ENCODE results near the gene LNX1.

Gene LNX1

GRCh38 chr4:53532521-53532920 lies 58.8 kb downstream of the LNX1 start:
- DNase-seq, result no peak

GRCh38 chr4:53531585-53532224 lies 59.6 kb downstream of the LNX1 start:
- no peak for DNase-seq

GRCh38 chr4:53529025-53529424 lies 62.3 kb downstream of the LNX1 start:
- DNase-seq, result no peak

- no peak for DNase-seq
These were observed 63.4 kb downstream of the LNX1 start for GRCh38 chr4:53527930-53528329.

GRCh38 chr4:53527326-53527725 lies 64.0 kb downstream of the LNX1 start:
- no peak for DNase-seq

GRCh38 chr4:53522334-53522733 lies 69.0 kb downstream of the LNX1 start:
- no peak for DNase-seq

GRCh38 chr4:53520116-53520515 lies 71.2 kb downstream of the LNX1 start:
- no peak for DNase-seq

- no peak for DNase-seq
These were observed 72.5 kb downstream of the LNX1 start for GRCh38 chr4:53518807-53519206.

GRCh38 chr4:53515076-53515475 lies 76.2 kb downstream of the LNX1 start:
- no peak for DNase-seq

GRCh38 chr4:53514509-53514908 lies 76.8 kb downstream of the LNX1 start:
- no peak for DNase-seq

- DNase-seq, result no peak
These were observed 78.7 kb downstream of the LNX1 start for GRCh38 chr4:53512608-53513007.

GRCh38 chr4:53511014-53511413 lies 80.3 kb downstream of the LNX1 start:
- no peak for DNase-seq

GRCh38 chr4:53510321-53510720 lies 81.0 kb downstream of the LNX1 start:
- no peak for DNase-seq

GRCh38 chr4:53508446-53508845 lies 82.8 kb downstream of the LNX1 start:
- DNase-seq, result no peak

GRCh38 chr4:53507671-53508286 lies 83.5 kb downstream of the LNX1 start:
- DNase-seq, result no peak

- no peak for DNase-seq
These were observed 84.2 kb downstream of the LNX1 start for GRCh38 chr4:53507058-53507457.

- DNase-seq, result no peak
These were observed 85.3 kb downstream of the LNX1 start for GRCh38 chr4:53505947-53506346.

- DNase-seq, result no peak
These were observed 89.2 kb downstream of the LNX1 start for GRCh38 chr4:53502094-53502493.

- no peak for DNase-seq
These were observed 89.7 kb downstream of the LNX1 start for GRCh38 chr4:53501561-53501960.

- DNase-seq, result no peak
These were observed 90.7 kb downstream of the LNX1 start for GRCh38 chr4:53500546-53500945.

- DNase-seq, result no peak
These were observed 91.5 kb downstream of the LNX1 start for GRCh38 chr4:53499791-53500190.

GRCh38 chr4:53498706-53499105 lies 92.6 kb downstream of the LNX1 start:
- DNase-seq, result no peak

- no peak for DNase-seq
These were observed 93.6 kb downstream of the LNX1 start for GRCh38 chr4:53497487-53498244.

- no peak for DNase-seq
These were observed 96.4 kb downstream of the LNX1 start for GRCh38 chr4:53494851-53495250.
